Liver (tissue), 9 donors: ENCODE results near the gene CCDC93. TPM values are rescaled to one million over a fixed set of nuclear protein-coding genes. Genes with fewer than 3 reads are reported as not detected.

Experiments used
- DNase-seq: peaks from one replicate; pipeline ENCODE4 v3.0.0-alpha.2; 2017; ENCODE audit warnings: low spot score
- H3K27ac ChIP-seq, 2 donors: one replicate each; pipeline ENCODE4 v1.7.0; 2013; ENCODE audit warnings: inconsistent platforms in 2 of 2, low read length in 2 of 2, control low read depth in 1 of 2, low read depth in 1 of 2, mild to moderate bottlenecking in 1 of 2
- H3K27me3 ChIP-seq, 4 donors: one replicate each; pipeline versions ENCODE4 v1.6.1 to v1.7.0; 2013; ENCODE audit warnings: low read length in 3 of 4, inconsistent platforms in 1 of 4, mild to moderate bottlenecking in 1 of 4, moderate library complexity in 1 of 4; ENCODE audit not compliant: control insufficient read depth in 4 of 4, insufficient read depth in 4 of 4
- H3K36me3 ChIP-seq, 4 donors: one replicate each; pipeline versions ENCODE4 v1.6.1 to v1.7.0; 2013; ENCODE audit warnings: low read length in 3 of 4, mild to moderate bottlenecking in 3 of 4, low read depth in 1 of 4, moderate library complexity in 1 of 4; ENCODE audit not compliant: control insufficient read depth in 4 of 4, insufficient read depth in 3 of 4
- H3K4me1 ChIP-seq, 4 donors: one replicate each; pipeline versions ENCODE4 v1.6.1 to v1.7.0; 2013; ENCODE audit warnings: low read length in 3 of 4, mild to moderate bottlenecking in 3 of 4, moderate library complexity in 1 of 4; ENCODE audit not compliant: control insufficient read depth in 4 of 4, insufficient read depth in 4 of 4
- H3K4me3 ChIP-seq, 3 donors: one replicate each; pipeline versions ENCODE4 v1.6.1 to v1.7.0; 2013; ENCODE audit warnings: low read length in 3 of 3, control low read depth in 1 of 3, low read depth in 1 of 3, mild to moderate bottlenecking in 1 of 3
- H3K9ac ChIP-seq, 2 donors: one replicate each; pipeline ENCODE4 v1.7.0; 2013; ENCODE audit warnings: low read length in 2 of 2, mild to moderate bottlenecking in 2 of 2, moderate library complexity in 2 of 2, control low read depth in 1 of 2, low read depth in 1 of 2
- H3K9me3 ChIP-seq, 4 donors: one replicate each; pipeline versions ENCODE4 v1.6.1 to v1.7.0; 2013; ENCODE audit warnings: low read length in 3 of 4; ENCODE audit not compliant: control insufficient read depth in 4 of 4
- CTCF ChIP-seq: fragments of 150-350 bp; IDR thresholded peaks from 2 replicates; pipeline ENCODE4 v1.5.1; 2017; ENCODE audit warnings: improper control_type of control experiment, low read depth, low read length; ENCODE audit not compliant: missing input control
- EGR1 ChIP-seq, 2 donors: IDR thresholded peaks; 2 replicates each; pipeline ENCODE4 v1.6.1; 2016 to 2018; ENCODE audit warnings: antibody characterized with exemption in 2 of 2, low read depth in 2 of 2
- FOXA1 ChIP-seq: IDR thresholded peaks from 2 replicates; pipeline ENCODE4 v1.6.1; 2016; ENCODE audit warnings: antibody characterized with exemption
- FOXA2 ChIP-seq: IDR thresholded peaks from 2 replicates; pipeline ENCODE4 v1.6.1; 2016; ENCODE audit warnings: antibody characterized with exemption
- GABPA ChIP-seq, 2 donors: IDR thresholded peaks in 1 of 2; conservative IDR thresholded peaks in 1 of 2; 2 replicates each; pipeline ENCODE4 v1.6.1; 2016; ENCODE audit warnings: antibody characterized with exemption in 2 of 2, mild to moderate bottlenecking in 1 of 2, moderate library complexity in 1 of 2
- HNF4A ChIP-seq, 2 donors: conservative IDR thresholded peaks; 2 replicates each; pipeline ENCODE4 v1.6.1; 2016; ENCODE audit warnings: antibody characterized with exemption in 2 of 2, mild to moderate bottlenecking in 2 of 2
- HNF4G ChIP-seq: IDR thresholded peaks from 2 replicates; pipeline ENCODE4 v1.6.1; 2016; ENCODE audit warnings: antibody characterized with exemption
- JUND ChIP-seq, 2 donors: IDR thresholded peaks; 2 replicates each; pipeline ENCODE4 v1.6.1; 2016; ENCODE audit warnings: antibody characterized with exemption in 2 of 2
- MAX ChIP-seq: IDR thresholded peaks from 2 replicates; pipeline ENCODE4 v1.6.1; 2016; ENCODE audit warnings: antibody characterized with exemption
- NR2F2 ChIP-seq: IDR thresholded peaks from 2 replicates; pipeline ENCODE4 v1.6.1; 2016; ENCODE audit warnings: antibody characterized with exemption
- RXRA ChIP-seq, 2 donors: IDR thresholded peaks; 2 replicates each; pipeline ENCODE4 v1.6.1; 2017 to 2018; ENCODE audit warnings: antibody characterized with exemption in 2 of 2, mild to moderate bottlenecking in 1 of 2
- SP1 ChIP-seq: IDR thresholded peaks from 2 replicates; pipeline ENCODE4 v1.6.1; 2018; ENCODE audit warnings: antibody characterized with exemption, mild to moderate bottlenecking
- TAF1 ChIP-seq: conservative IDR thresholded peaks from 2 replicates; pipeline ENCODE4 v1.6.1; 2016; ENCODE audit warnings: antibody characterized with exemption, mild to moderate bottlenecking
- YY1 ChIP-seq: IDR thresholded peaks from 2 replicates; pipeline ENCODE4 v1.6.1; 2016; ENCODE audit warnings: antibody characterized with exemption, mild to moderate bottlenecking
- WGBS: extraction: QIAGEN DNeasy Blood & Tissue Kit; methylation state at CpG from one replicate; pipeline ENCODE4 v1.1.7; 2013; 5-methylcytosine and 5-hydroxymethylcytosine counted together
- polyA plus RNA-seq, 2 donors: library from polyadenylated mRNA; stranded (reverse) in 1 of 2; unstranded in 1 of 2; fragments of 200-250 nt in 1 of 2; fragments of >200 nt in 1 of 2; fragmentation: Nextera tagmentation in 1 of 2; extraction: Ambion mirVana in 1 of 2; gene quantifications; one replicate each; pipeline versions ENCODE4 v1.2.1 to v1.2.3, GENCODE V29; 2013 to 2015
- total RNA-seq, 2 donors: library from RNA; depleted of rRNA; stranded (reverse); fragments of >200 nt; gene quantifications; one replicate each; pipeline ENCODE4 v1.2.3, GENCODE V29; 2014
- TF ChIP-seq, protein P1 (sequence below): IDR thresholded peaks from 2 replicates; pipeline ENCODE4 v1.6.1; 2016; ENCODE audit warnings: antibody characterized with exemption
- TF ChIP-seq, protein P2 (sequence below): IDR thresholded peaks from 2 replicates; pipeline ENCODE4 v1.6.1; 2016; ENCODE audit warnings: antibody characterized with exemption
- donor health status: healthy.
- donor health status: healthy.
- donor health status: healthy.
- donor health status: healthy.
- donor health status: healthy.

Gene CCDC93
- total and polyA plus RNA-seq, 4 donors = 4.0 to 14.2 (median 8.5) TPM

DNA sequence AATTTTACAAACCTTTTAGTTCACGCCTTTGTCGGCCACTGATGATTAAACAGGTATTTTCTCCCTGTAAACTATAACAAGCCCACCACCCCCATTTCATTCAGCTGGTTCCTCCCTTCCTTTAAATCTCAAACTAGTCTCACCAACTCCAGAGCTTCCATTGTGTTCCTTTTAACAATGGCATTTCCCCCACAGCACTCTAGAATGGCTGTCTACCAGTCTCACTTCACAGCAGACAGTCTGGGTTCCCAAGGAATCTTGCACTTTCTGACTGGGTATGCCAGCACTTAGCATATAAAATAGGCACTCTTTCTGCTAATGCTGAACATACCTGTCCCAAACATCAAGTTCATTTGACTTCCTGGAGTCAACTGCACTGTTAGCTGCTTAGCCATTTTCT, 75.3 kb downstream of the CCDC93 start:
- no peak overlapping the region for H3K27ac ChIP-seq
- TF ChIP-seq, protein P1, sequence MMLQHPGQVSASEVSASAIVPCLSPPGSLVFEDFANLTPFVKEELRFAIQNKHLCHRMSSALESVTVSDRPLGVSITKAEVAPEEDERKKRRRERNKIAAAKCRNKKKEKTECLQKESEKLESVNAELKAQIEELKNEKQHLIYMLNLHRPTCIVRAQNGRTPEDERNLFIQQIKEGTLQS = no peak
- no peak for TF ChIP-seq TAF1
- no peak for TF ChIP-seq YY1
- TF ChIP-seq, protein P2, sequence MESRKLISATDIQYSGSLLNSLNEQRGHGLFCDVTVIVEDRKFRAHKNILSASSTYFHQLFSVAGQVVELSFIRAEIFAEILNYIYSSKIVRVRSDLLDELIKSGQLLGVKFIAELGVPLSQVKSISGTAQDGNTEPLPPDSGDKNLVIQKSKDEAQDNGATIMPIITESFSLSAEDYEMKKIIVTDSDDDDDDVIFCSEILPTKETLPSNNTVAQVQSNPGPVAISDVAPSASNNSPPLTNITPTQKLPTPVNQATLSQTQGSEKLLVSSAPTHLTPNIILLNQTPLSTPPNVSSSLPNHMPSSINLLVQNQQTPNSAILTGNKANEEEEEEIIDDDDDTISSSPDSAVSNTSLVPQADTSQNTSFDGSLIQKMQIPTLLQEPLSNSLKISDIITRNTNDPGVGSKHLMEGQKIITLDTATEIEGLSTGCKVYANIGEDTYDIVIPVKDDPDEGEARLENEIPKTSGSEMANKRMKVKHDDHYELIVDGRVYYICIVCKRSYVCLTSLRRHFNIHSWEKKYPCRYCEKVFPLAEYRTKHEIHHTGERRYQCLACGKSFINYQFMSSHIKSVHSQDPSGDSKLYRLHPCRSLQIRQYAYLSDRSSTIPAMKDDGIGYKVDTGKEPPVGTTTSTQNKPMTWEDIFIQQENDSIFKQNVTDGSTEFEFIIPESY = no peak
- TF ChIP-seq EGR1 (IDR thresholded peaks at IDR 0.05; ENCODE audit: low read depth in 2 of 2) = no peak
- TF ChIP-seq JUND (IDR thresholded peaks at IDR 0.05) = no peak
- no peak for TF ChIP-seq NR2F2
- no peak for TF ChIP-seq HNF4G
- TF ChIP-seq CTCF = no peak
- TF ChIP-seq HNF4A (conservative IDR thresholded peaks at IDR 0.05) = no peak
- TF ChIP-seq MAX = no peak
- no peak for TF ChIP-seq FOXA2
- WGBS = 96% methylated on average over 2 of the region's 2 CpGs

DNA sequence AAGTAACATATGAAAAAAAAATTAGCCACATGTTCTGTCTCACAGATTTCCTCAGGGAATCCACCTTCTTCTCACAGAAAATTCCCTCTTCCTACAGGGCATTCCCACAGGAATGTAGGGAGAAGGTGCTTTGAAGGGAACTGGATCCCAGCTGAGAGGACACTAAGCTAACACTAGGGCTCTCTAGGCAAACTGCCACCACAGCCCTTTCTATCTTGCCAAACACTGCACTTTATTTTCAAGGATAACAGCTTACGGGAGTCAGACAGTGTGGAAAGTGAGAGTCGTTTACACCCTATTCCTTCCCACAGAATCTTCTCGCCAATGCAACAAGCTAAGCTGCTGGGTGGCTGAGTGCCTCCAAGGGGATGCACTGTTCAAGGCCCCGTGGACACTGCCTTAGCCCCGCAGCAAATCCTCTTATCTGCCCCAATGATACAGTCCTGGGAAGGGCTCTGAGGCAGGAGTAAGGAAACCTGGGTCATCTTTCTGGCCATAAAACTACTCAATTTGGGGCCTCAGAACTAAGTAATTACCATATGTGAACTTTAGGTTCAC, 76.9 kb downstream of the CCDC93 start:
- 86% methylated on average over 5 of the region's 5 CpGs for WGBS
- no peak overlapping the region for H3K27ac ChIP-seq
- no peak for TF ChIP-seq SP1
- H3K9ac ChIP-seq = no peak overlapping the region
- no peaks in the 10 kb centered on the region for H3K4me1 ChIP-seq
- DNase-seq = no peak
- H3K4me3 ChIP-seq = no peak overlapping the region
- H3K9me3 ChIP-seq = no peaks in the 10 kb centered on the region
- H3K36me3 ChIP-seq = peaks cover 6 to 86% (median 64%) of the 10 kb centered on the region in 4 donors
- H3K27me3 ChIP-seq = no peaks in the 10 kb centered on the region

More for the DNA sequence above, 75.3 kb downstream of the CCDC93 start:
- Histone ChIP-seq H3K9ac (no peak overlapping the region), H3K27me3 (no peaks in the 10 kb centered on the region), H3K9me3 (no peaks in the 10 kb centered on the region), H3K4me3 (no peak overlapping the region), H3K4me1 (no peaks in the 10 kb centered on the region), H3K36me3 (peaks cover 8 to 85% (median 65%) of the 10 kb centered on the region in 4 donors)
- no peak for DNase-seq

DNA sequence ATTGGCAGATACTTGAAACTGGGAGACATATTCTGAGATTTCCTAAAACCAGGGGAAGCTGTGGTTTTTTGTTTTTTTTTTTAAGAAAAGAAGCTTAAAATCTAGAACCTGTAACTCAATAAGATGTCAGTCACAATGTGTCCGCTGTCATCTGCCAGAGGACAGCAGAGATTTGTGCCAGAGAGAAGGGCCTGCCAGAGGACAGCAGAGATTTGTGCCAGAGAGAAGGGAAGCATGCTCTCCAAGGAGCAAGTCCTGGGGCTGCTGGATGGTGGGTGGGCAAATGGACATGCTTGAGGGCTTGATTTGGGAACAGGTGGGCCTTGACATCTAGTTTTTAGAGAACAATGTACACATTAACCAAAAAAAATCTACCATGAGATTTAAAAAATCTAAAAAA, 77.9 kb downstream of the CCDC93 start:
- no peak for DNase-seq
- H3K4me1 ChIP-seq = no peaks in the 10 kb centered on the region
- H3K27me3 ChIP-seq = no peaks in the 10 kb centered on the region
- H3K9ac ChIP-seq = no peak overlapping the region
- WGBS = 0% methylated on average over 1 of the region's 1 CpG
- H3K36me3 ChIP-seq = peaks cover 4 to 85% (median 65%) of the 10 kb centered on the region in 4 donors
- no peak for TF ChIP-seq RXRA (IDR thresholded peaks at IDR 0.05)
- no peak for TF ChIP-seq FOXA1
- TF ChIP-seq YY1 = no peak
- TF ChIP-seq GABPA (IDR thresholded peaks at IDR 0.05 in 1 of 2, conservative IDR thresholded peaks at IDR 0.05 in 1 of 2) = no peak
- TF ChIP-seq TAF1 = no peak
- TF ChIP-seq, protein P1 = no peak
- H3K9me3 ChIP-seq = no peaks in the 10 kb centered on the region
- no peak overlapping the region for H3K4me3 ChIP-seq
- no peak overlapping the region for H3K27ac ChIP-seq
